HUES6 (cell line): ENCODE data around the gene HIPK3.
"Not testable (repeated sequence)": the region's sequence is repeated elsewhere in the genome, so short reads cannot be mapped to it uniquely, and the experiment has no call there.

Experiments
- H3K27ac ChIP-seq: 2 replicates; pipeline ENCODE4 v1.7.0; 2013; ENCODE audit warnings: low read depth, mild to moderate bottlenecking, low read length, inconsistent platforms
- H3K27me3 ChIP-seq: 2 replicates; pipeline ENCODE4 v1.6.1; 2013; ENCODE audit warnings: low read length; ENCODE audit not compliant: control insufficient read depth, insufficient read depth
- H3K36me3 ChIP-seq: 2 replicates; pipeline ENCODE4 v1.6.1; 2013; ENCODE audit warnings: low read length; ENCODE audit not compliant: control insufficient read depth, insufficient read depth
- H3K4me1 ChIP-seq: 2 replicates; pipeline ENCODE4 v1.6.1; 2013; ENCODE audit warnings: low read length; ENCODE audit not compliant: control insufficient read depth, insufficient read depth
- H3K4me3 ChIP-seq: 2 replicates; pipeline ENCODE4 v1.5.1; 2013; ENCODE audit warnings: low read depth, low read length
- H3K9ac ChIP-seq: one replicate; pipeline ENCODE4 v1.6.1; 2013; ENCODE audit warnings: mild to moderate bottlenecking, low read length
- H3K9me3 ChIP-seq: 2 replicates; pipeline ENCODE4 v1.6.1; 2013; ENCODE audit warnings: low read depth, low read length; ENCODE audit not compliant: control insufficient read depth, insufficient read depth

Gene HIPK3

DNA sequence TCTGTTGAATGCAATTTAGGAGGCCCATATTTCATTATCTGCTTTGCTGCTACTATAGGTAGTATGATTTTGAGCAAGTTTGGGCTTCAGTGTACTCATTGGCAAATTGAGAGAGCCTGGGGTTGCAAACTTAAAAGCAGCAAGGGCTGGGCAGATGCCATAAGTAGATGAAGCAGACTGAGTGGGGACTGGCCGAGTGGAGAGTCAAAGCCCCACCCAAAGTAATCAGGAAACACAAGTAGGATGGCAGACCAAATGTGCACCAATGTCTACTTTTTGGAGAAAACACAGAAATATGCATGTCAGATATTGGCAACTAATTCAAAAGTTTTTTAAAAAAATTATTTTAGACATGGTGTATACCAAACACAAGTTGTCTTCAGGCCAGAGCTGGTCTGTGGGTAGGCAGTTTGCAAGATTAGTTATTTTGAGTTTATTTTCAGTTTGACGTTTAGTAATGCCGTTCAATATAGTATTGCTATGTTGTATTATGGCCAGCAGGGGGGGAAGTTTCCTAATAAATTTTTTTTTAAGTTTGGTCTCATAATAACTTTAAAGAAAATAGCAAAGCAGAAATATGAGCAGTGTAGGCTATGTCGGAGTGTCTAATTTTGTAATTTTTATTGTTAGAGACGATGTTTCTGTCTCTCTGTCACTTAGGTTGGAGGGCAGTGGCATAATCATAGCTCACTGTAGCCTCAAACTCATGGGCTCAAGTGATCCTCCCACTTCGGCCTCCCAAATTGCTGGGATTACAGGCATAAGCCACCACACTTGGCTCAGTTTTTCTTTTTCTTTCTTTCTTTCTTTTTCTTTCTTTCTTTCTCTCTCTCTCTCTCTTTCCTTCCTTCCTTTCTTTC, 105.1 kb downstream of the HIPK3 start:
- H3K27me3 ChIP-seq = no peaks in the 10 kb centered on the region
- H3K4me1 ChIP-seq = no peaks in the 10 kb centered on the region
- H3K9me3 ChIP-seq = no peaks in the 10 kb centered on the region
- H3K36me3 ChIP-seq = no peaks in the 10 kb centered on the region
- H3K27ac ChIP-seq = no peak overlapping the region
- H3K9ac ChIP-seq = no peak overlapping the region
- H3K4me3 ChIP-seq = no peak overlapping the region

DNA sequence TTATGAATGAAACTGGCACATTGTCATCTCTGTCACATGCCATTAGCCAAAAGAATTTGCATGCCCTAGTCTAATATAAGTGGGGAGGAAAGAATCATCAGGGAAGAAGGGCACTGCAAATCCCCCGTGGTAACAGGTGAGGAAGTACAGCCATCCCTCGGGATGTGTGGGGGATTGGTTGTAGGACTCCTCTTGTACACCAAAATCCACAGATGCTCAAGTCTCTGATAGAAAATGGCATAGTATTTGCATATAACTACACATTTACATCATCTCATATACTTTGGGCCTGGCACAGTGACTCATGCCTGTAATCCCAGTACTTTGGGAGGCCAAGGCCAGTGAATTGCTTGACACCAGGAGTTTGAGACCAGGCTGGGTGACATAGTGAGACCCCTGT, 109.7 kb downstream of the HIPK3 start:
- H3K9me3 ChIP-seq = no peaks in the 10 kb centered on the region
- H3K36me3 ChIP-seq = no peaks in the 10 kb centered on the region
- H3K27ac ChIP-seq = no peak overlapping the region
- H3K4me3 ChIP-seq = no peak overlapping the region
- H3K4me1 ChIP-seq = no peaks in the 10 kb centered on the region
- no peaks in the 10 kb centered on the region for H3K27me3 ChIP-seq
- no peak overlapping the region for H3K9ac ChIP-seq

DNA sequence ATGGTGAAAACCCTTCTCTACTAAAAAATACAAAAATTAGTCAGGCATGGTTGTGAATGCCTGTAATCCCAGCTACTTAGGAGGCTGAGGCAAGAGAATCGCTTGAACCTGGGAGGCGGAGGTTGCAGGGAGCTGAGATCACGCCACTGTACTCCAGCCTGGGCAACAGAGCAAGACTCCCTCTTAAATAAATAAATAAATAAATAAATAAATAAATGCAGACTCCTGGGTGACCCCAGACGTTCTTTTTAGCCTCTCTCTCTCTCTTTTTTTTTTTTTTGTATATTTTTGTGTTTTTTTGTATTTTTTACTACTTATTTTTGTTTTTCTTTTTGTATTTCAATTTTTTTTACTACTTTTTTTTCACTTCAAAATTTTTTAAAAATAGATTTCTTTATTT, 111.3 kb downstream of the HIPK3 start:
- not testable (repeated sequence) for H3K4me3 ChIP-seq

DNA sequence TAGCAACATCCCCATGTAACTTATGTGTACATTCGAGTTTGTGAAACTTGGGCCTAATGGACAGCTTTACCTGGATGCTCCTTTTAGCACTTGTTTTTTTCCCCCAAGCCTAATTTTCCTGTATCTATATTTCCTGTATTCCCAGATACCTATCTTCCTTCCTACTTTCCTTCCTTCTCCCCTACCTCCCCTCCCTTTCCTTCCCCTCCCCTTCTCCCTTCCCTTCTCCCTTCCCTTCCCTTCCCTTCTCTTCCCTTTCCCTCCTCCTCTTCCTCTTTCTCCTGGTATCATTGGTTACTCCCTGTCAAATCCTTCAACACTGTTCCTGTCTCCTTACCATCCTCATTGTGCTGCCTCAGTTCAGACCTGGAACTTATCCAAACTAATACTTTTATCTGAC, 111.8 kb downstream of the HIPK3 start:
- Histone ChIP-seq H3K27me3 (no peaks in the 10 kb centered on the region), H3K9me3 (no peaks in the 10 kb centered on the region), H3K36me3 (no peaks in the 10 kb centered on the region), H3K9ac (no peak overlapping the region), H3K27ac (no peak overlapping the region), H3K4me1 (peaks cover 16% of the 10 kb centered on the region; the same call in 1 of the 2 replicates), H3K4me3 (no peak overlapping the region)

More for the DNA sequence above, 111.3 kb downstream of the HIPK3 start:
- not testable (repeated sequence) for H3K9me3 ChIP-seq, H3K27ac ChIP-seq, H3K36me3 ChIP-seq, H3K27me3 ChIP-seq, H3K9ac ChIP-seq
- peaks cover 12% of the 10 kb centered on the region; the same call in 1 of the 2 replicates for H3K4me1 ChIP-seq

DNA sequence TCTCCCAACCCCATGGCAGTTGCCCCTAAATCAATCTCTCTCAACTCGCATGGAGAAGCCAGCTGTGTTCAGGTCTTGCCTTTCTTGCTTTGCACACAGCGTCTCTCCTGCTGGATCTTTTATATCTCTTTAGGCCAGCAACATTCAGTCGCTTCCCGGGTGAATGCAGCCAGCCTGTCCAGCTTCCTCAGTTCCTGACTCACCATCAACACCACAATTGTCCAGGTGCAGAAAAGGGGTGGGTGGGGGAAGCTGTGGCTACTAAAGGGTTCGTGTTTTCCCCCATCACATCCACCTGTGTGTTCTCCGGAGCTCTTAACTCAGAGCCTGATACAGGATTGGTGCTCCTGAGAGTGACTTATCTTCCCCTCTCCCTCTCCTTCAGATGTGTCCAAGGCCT, 116.5 kb downstream of the HIPK3 start:
- H3K27me3 ChIP-seq = peaks cover 39% of the 10 kb centered on the region
- no peak overlapping the region for H3K4me3 ChIP-seq
- no peak overlapping the region for H3K27ac ChIP-seq
- H3K9ac ChIP-seq = no peak overlapping the region
- peaks cover 19% of the 10 kb centered on the region; the same call in 1 of the 2 replicates for H3K4me1 ChIP-seq
- H3K9me3 ChIP-seq = no peaks in the 10 kb centered on the region
- no peaks in the 10 kb centered on the region for H3K36me3 ChIP-seq

DNA sequence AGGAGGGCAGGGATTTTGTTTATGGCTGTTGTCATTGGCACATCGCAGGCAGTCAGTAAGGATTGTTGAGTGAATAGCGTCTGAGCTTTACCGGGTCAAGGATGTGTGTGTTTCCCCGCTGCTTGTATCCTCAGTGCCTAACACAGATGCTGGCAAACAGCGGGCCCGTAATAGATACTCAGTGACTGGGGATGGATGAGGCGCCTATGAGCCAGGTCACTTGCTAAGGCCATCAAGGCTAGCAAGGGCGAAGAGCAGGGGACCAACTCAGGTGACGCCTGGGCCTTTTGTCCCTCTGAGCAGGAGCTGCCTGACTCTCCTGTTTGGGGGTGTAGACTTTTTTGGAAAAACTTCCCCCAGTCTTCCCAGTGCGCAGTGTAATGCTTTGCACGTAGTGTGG, 118.1 kb downstream of the HIPK3 start:
- peaks cover 53% of the 10 kb centered on the region for H3K27me3 ChIP-seq

DNA sequence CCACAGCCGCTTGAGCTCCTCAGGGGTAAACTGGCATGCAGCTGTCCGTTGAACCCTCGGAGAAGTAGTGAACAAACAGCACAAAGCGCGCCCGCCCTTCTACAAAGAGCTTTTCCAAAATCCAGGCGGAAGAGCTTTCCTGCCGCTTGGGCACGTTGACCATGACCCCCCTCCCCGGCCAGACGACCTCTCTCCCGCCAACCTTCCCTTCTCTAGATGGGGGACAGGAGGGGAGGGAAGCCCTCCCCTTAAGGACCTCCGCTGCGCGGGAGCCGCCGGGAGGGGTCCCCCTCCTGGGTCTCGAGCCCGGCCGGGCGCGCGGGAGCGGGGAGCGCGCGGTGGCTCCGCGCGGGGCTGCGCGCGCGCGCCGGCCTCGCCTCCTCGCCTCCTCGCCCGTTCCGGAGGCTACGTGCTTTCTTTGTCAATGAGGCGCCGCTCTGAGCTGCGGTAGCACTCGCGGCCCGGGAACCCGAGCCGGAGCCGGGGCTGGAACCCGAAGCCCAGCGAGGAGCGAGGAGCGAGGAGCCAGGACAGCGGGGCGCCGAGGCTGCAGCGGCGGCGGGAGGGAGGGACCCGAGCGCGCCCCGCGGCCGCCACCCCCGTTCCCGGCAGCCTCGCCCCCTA, 118.6 kb downstream of the HIPK3 start, which contains the start of gene KIAA1549L:
TSS of gene KIAA1549L (plus strand) at position 421 of the 624 bp plus-strand sequence.
- no peaks in the 10 kb centered on the region for H3K36me3 ChIP-seq
- no peak within 1 kb of the TSS for H3K27ac ChIP-seq
- peaks cover 55% of the 10 kb centered on the region for H3K27me3 ChIP-seq
- H3K9ac ChIP-seq = peak within 1 kb of the TSS; percentile 58
- peak within 1 kb of the TSS; percentile 72 for H3K4me3 ChIP-seq
- no peaks in the 10 kb centered on the region for H3K9me3 ChIP-seq
- H3K4me1 ChIP-seq = peaks cover 19% of the 10 kb centered on the region; the same call in 1 of the 2 replicates

More for the DNA sequence above, 118.1 kb downstream of the HIPK3 start:
- Histone ChIP-seq H3K36me3 (no peaks in the 10 kb centered on the region), H3K27ac (no peak overlapping the region), H3K9ac (no peak overlapping the region), H3K4me3 (peak overlapping the region; percentile 72), H3K4me1 (peaks cover 19% of the 10 kb centered on the region; the same call in 1 of the 2 replicates), H3K9me3 (no peaks in the 10 kb centered on the region)

DNA sequence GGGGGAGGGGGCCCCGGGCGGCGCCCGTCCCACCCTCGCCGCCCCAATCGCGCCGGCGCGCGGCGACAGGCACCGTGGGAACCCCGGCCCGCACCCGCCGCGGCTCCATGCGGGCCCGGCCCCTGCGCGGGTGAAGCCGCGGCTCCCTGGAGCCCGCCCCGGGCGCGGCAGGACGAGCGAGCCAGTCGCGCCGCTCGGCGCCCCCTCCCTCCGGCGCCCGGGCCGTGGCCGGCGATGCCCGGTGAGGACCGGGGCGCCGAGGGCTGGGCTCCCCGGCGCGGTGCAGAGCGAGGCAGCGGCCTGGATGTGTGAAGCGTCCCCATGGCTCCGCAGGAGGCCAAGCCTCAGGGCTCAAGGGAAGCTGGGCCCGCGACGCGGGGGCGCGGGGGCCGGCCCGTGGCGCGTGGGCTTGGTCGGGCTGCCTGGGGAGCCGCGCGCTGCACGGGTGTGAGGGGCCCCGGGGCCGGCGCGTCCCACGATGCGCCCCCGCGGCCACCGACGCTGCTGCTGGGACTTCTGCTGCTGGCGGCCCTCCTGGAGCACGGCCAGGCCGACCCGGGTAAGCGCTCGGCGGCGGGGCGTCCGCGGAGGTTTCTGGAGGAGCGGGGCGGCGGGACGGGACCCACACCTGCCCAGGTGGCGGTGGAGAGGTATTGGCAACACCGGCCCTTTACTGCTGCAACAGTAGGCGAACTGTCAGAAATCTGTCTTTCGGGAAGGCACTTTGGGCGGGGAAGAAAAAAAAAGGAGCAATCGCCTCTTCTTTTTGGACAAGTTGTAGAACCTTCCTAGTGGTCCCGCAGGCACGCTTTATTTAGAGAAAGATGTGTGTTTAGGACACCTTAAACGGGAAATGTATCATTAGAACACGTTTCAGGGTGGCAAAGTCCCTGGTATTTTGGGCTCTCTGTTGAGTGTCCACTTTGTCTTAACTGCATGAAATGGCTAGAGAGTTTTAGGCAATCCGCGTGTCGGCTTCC, 119.4 kb downstream of the HIPK3 start:
- Histone ChIP-seq H3K27ac (no peak overlapping the region), H3K4me3 (peak overlapping the region; percentile 72), H3K27me3 (peaks cover 59% of the 10 kb centered on the region), H3K9ac (no peak overlapping the region), H3K36me3 (no peaks in the 10 kb centered on the region), H3K9me3 (no peaks in the 10 kb centered on the region), H3K4me1 (peaks cover 19% of the 10 kb centered on the region; the same call in 1 of the 2 replicates)

DNA sequence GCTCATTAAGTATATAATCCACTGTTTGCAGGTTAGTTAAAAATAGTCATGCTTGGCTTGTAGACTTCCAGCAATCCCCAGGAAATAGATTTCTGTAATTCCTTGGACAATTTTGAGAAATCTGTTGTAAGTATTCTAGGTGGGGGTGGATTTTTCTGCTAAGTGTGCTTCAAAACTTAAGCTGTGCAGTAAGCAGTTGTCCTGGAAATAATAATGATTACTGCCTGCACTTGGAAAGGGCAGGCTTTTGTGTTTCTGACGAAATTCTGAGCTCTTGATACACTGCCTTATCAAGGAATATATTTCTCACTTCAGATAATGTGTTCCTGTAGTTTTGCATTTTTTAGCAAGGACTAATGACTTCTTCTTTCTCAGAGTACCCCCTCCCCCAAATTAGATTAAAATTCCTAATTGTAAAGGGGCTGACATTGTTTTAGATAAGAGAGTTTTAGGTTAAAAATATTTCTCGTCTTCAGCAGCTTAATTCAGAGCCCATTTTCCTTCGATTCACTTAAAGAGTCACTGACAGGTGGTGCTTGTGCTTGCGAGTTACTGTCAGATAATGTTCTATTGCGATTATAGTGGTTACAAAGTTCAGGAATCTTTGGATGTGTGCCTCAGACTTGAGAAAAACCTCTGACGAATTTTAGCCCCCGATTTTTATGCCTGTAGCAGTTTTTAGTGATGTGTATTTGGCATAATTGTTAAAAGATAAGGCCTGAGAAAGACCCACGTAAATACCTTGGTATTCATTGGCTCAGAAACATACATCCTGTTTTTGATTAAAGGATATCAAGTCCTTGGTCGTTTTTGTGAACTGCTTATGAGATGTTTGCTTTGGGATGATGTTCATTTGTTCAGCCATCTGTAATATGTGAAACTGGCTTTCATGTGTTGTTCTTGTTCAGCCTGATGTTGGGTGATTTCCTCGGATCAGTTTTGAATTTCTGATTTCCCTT, 120.5 kb downstream of the HIPK3 start:
- no peak overlapping the region for H3K9ac ChIP-seq
- H3K9me3 ChIP-seq = no peaks in the 10 kb centered on the region
- H3K27me3 ChIP-seq = peaks cover 59% of the 10 kb centered on the region
- peak overlapping the region; percentile 72 for H3K4me3 ChIP-seq
- H3K4me1 ChIP-seq = peaks cover 12% of the 10 kb centered on the region; the same call in 1 of the 2 replicates
- no peak overlapping the region for H3K27ac ChIP-seq
- H3K36me3 ChIP-seq = no peaks in the 10 kb centered on the region

DNA sequence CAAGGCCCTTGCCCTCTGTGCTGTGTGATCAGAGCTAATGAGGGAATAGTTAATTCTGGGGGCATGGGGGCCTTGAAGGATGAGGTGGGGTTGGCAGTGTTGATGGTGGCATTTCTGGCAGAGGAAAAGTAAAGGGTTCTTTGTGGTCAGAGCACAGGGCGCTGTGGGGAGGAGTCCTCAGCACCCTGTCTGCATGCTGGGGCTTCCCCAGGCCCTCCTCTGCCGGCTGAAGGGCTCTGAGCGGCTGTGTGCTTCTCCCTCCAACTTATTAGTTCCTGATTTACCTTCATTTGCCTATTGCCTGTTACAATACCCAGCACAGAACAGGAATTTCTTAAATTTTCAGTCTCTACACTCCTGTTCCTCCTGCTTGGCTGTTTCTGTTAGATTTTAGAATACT, 122.8 kb downstream of the HIPK3 start:
- Histone ChIP-seq H3K9ac (no peak overlapping the region), H3K27me3 (peaks cover 55% of the 10 kb centered on the region), H3K9me3 (no peaks in the 10 kb centered on the region), H3K36me3 (no peaks in the 10 kb centered on the region), H3K4me3 (no peak overlapping the region), H3K27ac (no peak overlapping the region), H3K4me1 (no peaks in the 10 kb centered on the region)
